Neutrophil (primary cell): Measurements from ENCODE around the gene CDKN3.
"Not testable (repeated sequence)": the region's sequence is repeated elsewhere in the genome, so short reads cannot be mapped to it uniquely, and the experiment has no call there.

Experiments used
- H3K27ac ChIP-seq: fragments of 200-600 bp; sonication (generic); 2 replicates; pipeline ENCODE4 v1.5.1; 2016; ENCODE audit warnings: mild to moderate bottlenecking, moderate library complexity
- H3K27me3 ChIP-seq: fragments of 200-600 bp; sonication (generic); 2 replicates; pipeline ENCODE4 v1.6.0; 2016; ENCODE audit warnings: mild to moderate bottlenecking
- H3K36me3 ChIP-seq: fragments of 200-600 bp; sonication (generic); 2 replicates; pipeline ENCODE4 v1.5.1; 2017
- H3K4me1 ChIP-seq, 2 experiments: fragments of 200-600 bp in 1 of 2; sonication (generic) in 1 of 2; 1 replicate in 1 of 2; 2 replicates in 1 of 2; pipeline versions ENCODE4 v1.5.1 to v1.6.1; 2013 to 2016; ENCODE audit warnings: low read depth in 1 of 2, low read length in 1 of 2, mild to moderate bottlenecking in 1 of 2, moderate library complexity in 1 of 2; ENCODE audit not compliant: control insufficient read depth in 1 of 2, insufficient read depth in 1 of 2
- H3K4me3 ChIP-seq, 2 experiments: fragments of 200-600 bp in 1 of 2; sonication (generic) in 1 of 2; 1 replicate in 1 of 2; 2 replicates in 1 of 2; pipeline ENCODE4 v1.5.1; 2013 to 2016; ENCODE audit warnings: low read depth in 1 of 2, low read length in 1 of 2, mild to moderate bottlenecking in 1 of 2, moderate library complexity in 1 of 2
- H3K9me3 ChIP-seq: fragments of 200-600 bp; sonication (generic); 2 replicates; pipeline ENCODE4 v1.5.1; 2016
- TF ChIP-seq, protein P1 (sequence below): fragments of 200-600 bp; sonication (generic); IDR thresholded peaks from 2 replicates; pipeline ENCODE4 v1.5.1; 2016; ENCODE audit warnings: antibody characterized with exemption

Gene CDKN3

GRCh38 chr14:54440476-54440872 is 43.7 kb downstream of the CDKN3 start:
- Histone ChIP-seq H3K27ac (peak overlapping the region; percentile 88), H3K4me3 (peak overlapping the region; percentile 71 to 81), H3K4me1 (peaks cover 23 to 26% of the 10 kb centered on the region in 2 experiments), H3K36me3 (no peaks in the 10 kb centered on the region), H3K9me3 (no peaks in the 10 kb centered on the region), H3K27me3 (no peaks in the 10 kb centered on the region)
- TF ChIP-seq, protein P1, sequence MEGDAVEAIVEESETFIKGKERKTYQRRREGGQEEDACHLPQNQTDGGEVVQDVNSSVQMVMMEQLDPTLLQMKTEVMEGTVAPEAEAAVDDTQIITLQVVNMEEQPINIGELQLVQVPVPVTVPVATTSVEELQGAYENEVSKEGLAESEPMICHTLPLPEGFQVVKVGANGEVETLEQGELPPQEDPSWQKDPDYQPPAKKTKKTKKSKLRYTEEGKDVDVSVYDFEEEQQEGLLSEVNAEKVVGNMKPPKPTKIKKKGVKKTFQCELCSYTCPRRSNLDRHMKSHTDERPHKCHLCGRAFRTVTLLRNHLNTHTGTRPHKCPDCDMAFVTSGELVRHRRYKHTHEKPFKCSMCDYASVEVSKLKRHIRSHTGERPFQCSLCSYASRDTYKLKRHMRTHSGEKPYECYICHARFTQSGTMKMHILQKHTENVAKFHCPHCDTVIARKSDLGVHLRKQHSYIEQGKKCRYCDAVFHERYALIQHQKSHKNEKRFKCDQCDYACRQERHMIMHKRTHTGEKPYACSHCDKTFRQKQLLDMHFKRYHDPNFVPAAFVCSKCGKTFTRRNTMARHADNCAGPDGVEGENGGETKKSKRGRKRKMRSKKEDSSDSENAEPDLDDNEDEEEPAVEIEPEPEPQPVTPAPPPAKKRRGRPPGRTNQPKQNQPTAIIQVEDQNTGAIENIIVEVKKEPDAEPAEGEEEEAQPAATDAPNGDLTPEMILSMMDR: no peak

DNA sequence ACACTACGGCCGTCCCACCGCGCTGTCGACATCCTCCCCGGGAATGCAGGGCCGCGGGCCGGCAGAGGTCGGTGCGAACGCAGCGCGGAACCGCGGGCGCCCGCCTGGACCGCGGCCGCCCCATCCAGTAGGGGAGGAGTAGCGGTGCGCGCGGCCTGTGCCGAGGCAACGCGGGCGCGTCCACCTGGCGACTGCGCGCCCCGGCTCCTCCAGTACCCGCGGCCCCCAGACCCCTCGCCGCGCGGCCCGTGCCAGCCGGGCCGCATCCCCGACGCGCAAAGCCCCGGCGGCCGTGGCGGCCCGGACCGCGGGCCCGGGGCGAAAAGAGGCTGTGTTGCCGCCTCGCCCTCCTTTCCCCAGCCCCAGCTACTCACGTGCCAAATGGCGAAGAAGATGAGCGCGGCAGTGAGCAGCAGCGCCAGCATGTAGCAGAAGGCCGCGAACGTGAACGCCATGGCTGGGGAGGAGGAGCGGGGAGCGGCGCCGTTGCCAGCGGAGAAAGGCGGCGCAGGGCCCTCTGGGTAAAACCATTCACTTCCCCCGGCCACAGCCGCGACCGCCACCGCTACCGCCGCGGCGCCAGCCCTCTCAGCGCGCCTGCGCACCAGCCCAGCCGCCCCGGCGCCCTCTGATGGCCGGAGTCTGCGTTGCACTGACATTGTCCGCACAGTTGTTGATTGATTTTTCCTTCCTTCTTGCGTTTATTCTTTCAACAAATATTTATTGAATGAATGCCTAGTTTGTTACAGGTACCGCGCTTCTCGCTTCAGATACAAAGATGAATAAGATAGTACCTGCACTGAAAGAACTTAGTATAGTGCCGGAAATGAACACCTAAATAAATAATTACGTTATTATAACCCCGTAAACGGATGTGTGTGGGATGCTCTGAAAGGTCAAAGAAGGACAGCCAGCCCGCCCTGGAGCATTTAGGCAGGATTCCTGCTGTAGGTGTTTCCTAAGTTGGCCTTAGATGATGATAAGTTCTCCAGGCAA is 44.4 kb downstream of the CDKN3 start, which contains the start of gene CNIH1:
CNIH1 (minus strand) TSS at position 502 of the 996 bp plus-strand sequence; CDS start at position 455, 47 bp downstream.
- TF ChIP-seq, protein P1: peak; percentile 99
- peak within 1 kb of the TSS; percentile 71 to 81 for H3K4me3 ChIP-seq
- H3K36me3 ChIP-seq: no peaks in the 10 kb centered on the region
- H3K9me3 ChIP-seq: no peaks in the 10 kb centered on the region
- H3K27ac ChIP-seq: peak within 1 kb of the TSS; percentile 88
- H3K4me1 ChIP-seq: peaks cover 30 to 33% of the 10 kb centered on the region in 2 experiments
- H3K27me3 ChIP-seq: no peaks in the 10 kb centered on the region

- not testable (repeated sequence) for H3K36me3 ChIP-seq, H3K27ac ChIP-seq, H3K4me3 ChIP-seq, H3K9me3 ChIP-seq, H3K27me3 ChIP-seq
- peaks cover 48 to 51% of the 10 kb centered on the region in 2 experiments for H3K4me1 ChIP-seq
Observed at GRCh38 chr14:54442961-54443360, 46.2 kb downstream of the CDKN3 start.

DNA sequence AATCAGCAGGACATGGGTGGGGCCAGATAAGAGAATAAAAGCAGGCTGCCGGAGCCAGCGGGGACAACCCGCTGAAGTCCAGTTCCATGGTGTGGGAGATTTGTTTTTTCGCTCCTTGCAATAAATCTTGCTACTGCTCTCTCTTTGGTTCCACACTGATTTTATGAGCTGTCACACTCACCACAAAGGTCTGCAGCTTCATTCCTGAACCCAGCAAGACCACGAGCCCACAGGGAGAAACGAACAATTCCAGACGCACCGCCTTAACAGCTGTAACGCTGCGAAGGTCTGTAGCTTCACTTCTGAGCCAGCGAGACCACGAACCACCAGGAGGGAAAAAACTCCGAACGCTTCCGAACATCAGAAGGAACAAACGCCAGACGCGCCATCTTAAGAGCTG is 47.2 kb downstream of the CDKN3 start:
- H3K36me3 ChIP-seq: no peaks in the 10 kb centered on the region
- H3K4me1 ChIP-seq: peaks cover 53 to 55% of the 10 kb centered on the region in 2 experiments
- no peaks in the 10 kb centered on the region for H3K9me3 ChIP-seq
- H3K27me3 ChIP-seq: no peaks in the 10 kb centered on the region
- H3K4me3 ChIP-seq: no peak overlapping the region
- no peak overlapping the region for H3K27ac ChIP-seq
- TF ChIP-seq, protein P1: no peak

GRCh38 chr14:54444681-54445080 is 47.9 kb downstream of the CDKN3 start:
- H3K27ac ChIP-seq: no peak overlapping the region
- H3K4me3 ChIP-seq: no peak overlapping the region
- peaks cover 54 to 55% of the 10 kb centered on the region in 2 experiments for H3K4me1 ChIP-seq
- H3K27me3 ChIP-seq: no peaks in the 10 kb centered on the region
- no peaks in the 10 kb centered on the region for H3K36me3 ChIP-seq
- H3K9me3 ChIP-seq: no peaks in the 10 kb centered on the region
- TF ChIP-seq, protein P1: no peak

DNA sequence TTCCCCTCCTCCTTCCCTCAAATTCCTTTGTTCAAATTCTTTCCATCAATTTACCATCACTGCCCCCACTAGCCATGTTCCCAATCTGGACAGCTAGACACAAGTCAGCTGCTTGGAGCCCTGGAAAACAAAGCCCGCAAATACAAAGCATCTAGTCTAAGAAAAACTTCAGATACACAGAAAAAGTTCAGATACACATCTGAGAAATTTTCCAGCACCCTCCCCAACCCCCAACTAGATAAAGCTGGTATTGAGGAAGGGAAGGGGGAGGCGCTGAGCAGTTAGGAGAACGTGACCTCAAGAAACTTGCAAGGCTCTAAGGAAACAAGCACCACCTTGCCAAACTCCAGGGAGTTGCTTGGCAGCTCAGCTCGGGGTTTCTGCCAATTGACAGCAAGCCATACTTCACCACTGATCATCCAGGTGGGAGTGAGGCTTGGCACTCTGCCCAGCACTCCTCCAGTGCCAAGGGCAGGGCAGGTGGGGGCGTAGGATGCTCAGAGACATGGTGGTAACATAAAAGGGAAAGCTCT is 49.4 kb downstream of the CDKN3 start:
- peak overlapping the region; percentile 90 for H3K27ac ChIP-seq
- H3K9me3 ChIP-seq: no peaks in the 10 kb centered on the region
- TF ChIP-seq, protein P1: no peak
- H3K36me3 ChIP-seq: no peaks in the 10 kb centered on the region
- peak overlapping the region; percentile 22 to 43 for H3K4me3 ChIP-seq
- peaks cover 59% of the 10 kb centered on the region in 2 experiments for H3K4me1 ChIP-seq
- no peaks in the 10 kb centered on the region for H3K27me3 ChIP-seq
